Central memory CD8-positive, alpha-beta T cell (primary cell): ENCODE data around the gene GON7.
"Not testable (repeated sequence)": the region's sequence is repeated elsewhere in the genome, so short reads cannot be mapped to it uniquely, and the experiment has no call there.

Source experiments
- ATAC-seq: fragments of 150-1000 bp; cut with Tn5 transposase; replicated peaks from 2 replicates; pipeline ENCODE4 v1.10.0; 2022; ENCODE audit warnings: mild to moderate bottlenecking, moderate FRiP score, moderate number of reproducible peaks; ENCODE audit not compliant: poor library complexity, severe bottlenecking; ENCODE audit errors: extremely low read depth
- DNase-seq, 2 donors: peaks; one replicate each; pipeline ENCODE4 v3.0.0; 2021; ENCODE audit warnings: low spot score in 2 of 2
- H3K27ac Mint-ChIP-seq: one replicate; pipeline ENCODE4 v1.8.0; 2022; ENCODE audit warnings: low read depth, mild to moderate bottlenecking, moderate library complexity, mixed read lengths
- H3K27me3 Mint-ChIP-seq: one replicate; pipeline ENCODE4 v1.8.0; 2022; ENCODE audit warnings: mixed read lengths
- H3K36me3 Mint-ChIP-seq: one replicate; pipeline ENCODE4 v1.8.0; 2022; ENCODE audit warnings: mild to moderate bottlenecking, moderate library complexity, mixed read lengths; ENCODE audit not compliant: insufficient read depth
- H3K4me1 Mint-ChIP-seq: one replicate; pipeline ENCODE4 v1.8.0; 2022; ENCODE audit warnings: mixed read lengths
- H3K4me3 Mint-ChIP-seq: one replicate; pipeline ENCODE4 v1.8.0; 2022; ENCODE audit warnings: mild to moderate bottlenecking, moderate library complexity, mixed read lengths
- H3K9me3 Mint-ChIP-seq: one replicate; pipeline ENCODE4 v1.8.0; 2022; ENCODE audit warnings: mixed read lengths

GON7 gene

DNA sequence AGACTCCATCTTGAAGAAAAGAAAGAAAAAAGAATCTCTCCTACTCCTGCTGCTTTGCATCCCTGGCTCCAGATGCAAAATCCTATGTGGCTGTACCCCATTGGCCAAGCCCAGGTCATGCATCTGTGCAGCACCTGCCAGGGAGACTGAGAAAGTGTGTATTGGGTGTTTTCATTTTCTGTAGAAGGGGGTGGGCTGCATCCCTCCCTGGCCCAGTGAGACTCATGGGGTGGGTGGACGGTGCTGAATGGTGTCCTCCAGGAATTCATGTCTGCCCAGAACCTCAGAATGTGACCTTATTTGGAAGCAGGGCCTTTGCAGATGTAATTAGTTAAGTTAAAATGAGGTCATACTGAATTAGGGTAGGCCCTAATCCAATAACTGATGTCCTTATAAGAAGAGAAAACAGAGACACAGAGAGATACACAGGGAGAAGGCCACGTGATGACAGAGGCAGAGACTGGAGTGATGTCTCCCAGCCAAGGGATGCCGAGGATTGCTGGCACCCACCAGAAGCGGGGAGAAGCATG is 45.4 kb downstream of the GON7 start:
- DNase-seq (no peak), ATAC-seq (no peak)
- Mint-ChIP-seq H3K36me3 (no peaks in the 10 kb centered on the region), H3K27me3 (no peaks in the 10 kb centered on the region), H3K4me3 (no peak overlapping the region), H3K4me1 (no peaks in the 10 kb centered on the region), H3K27ac (no peak overlapping the region), H3K9me3 (no peaks in the 10 kb centered on the region)

DNA sequence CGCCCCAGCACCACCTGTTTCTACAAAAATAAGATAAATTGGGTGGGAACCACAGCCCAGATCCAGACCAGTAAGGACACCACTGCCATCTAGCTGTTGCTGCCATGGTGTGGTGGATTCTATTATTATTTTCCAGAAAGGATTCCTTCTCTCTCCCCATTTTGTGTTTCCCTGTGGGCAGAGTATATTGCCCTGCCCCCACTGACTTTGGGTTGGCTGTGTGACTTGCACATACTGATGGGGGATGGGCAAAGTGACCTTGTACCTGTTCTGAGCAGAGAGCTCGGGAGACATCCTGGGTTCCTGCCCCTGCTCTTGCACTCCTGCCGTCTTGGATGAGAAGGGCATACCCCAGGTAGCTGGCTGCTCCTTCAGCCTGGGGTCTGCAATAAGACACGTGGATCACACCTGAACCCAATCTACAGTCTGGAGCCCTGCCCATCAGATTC is 46.5 kb downstream of the GON7 start:
- Mint-ChIP-seq H3K4me1 (no peaks in the 10 kb centered on the region), H3K27ac (no peak overlapping the region), H3K4me3 (no peak overlapping the region), H3K36me3 (no peaks in the 10 kb centered on the region), H3K27me3 (no peaks in the 10 kb centered on the region), H3K9me3 (no peaks in the 10 kb centered on the region)
- DNase-seq (no peak), ATAC-seq (no peak)

DNA sequence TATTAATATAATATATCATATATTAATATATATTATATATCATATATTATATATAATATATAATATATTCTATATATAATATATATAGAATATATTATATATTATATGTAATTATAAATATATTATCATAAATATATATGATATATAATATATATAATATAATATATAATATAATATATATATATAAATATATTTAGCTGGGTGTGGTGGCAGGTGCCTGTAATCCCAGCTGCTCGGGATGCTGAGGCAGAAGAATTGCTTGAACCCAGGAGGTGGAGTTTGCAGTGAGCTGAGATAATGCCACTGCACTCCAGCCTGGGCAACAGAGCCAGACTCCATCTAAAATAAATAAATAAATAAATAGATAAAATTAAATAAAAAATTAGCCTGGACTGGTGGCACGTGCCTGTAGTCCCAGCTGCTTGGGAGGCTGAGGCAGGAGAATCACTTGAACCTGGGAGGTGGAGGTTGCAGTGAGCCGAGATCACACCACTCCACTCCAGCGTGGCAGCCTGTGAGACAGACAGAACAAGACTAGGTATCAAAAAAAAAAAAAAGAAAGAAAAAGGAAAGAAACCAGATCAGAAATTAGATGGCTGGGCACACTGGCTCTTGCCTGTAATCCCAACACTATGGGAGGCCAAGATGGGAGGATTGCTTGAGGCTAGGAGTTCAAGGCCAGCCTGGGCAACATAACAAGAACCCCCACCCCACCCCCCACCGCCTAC is 47.1 kb downstream of the GON7 start:
- not testable (repeated sequence) for H3K9me3 Mint-ChIP-seq, H3K27ac Mint-ChIP-seq, H3K27me3 Mint-ChIP-seq, ATAC-seq, H3K4me3 Mint-ChIP-seq, DNase-seq, H3K36me3 Mint-ChIP-seq, H3K4me1 Mint-ChIP-seq

DNA sequence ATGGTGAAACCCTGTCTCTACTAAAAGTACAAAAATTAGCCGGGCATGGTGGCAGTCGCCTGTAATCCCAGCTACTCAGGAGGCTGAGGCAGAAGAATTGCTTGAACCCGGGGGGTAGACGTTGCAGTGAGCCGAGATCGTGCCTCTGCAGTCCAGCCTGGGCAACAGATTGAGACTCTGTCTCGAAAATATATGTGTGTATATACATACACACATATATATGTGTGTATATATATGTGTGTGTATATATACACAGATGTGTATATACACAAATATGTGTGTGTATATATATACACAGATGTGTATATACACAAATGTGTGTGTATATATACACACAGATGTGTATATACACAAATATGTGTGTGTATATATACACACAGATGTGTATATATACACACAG is 48.5 kb downstream of the GON7 start:
- H3K9me3 Mint-ChIP-seq, H3K27me3 Mint-ChIP-seq, H3K4me3 Mint-ChIP-seq, DNase-seq, H3K27ac Mint-ChIP-seq, H3K4me1 Mint-ChIP-seq, H3K36me3 Mint-ChIP-seq, ATAC-seq: not testable (repeated sequence)

DNA sequence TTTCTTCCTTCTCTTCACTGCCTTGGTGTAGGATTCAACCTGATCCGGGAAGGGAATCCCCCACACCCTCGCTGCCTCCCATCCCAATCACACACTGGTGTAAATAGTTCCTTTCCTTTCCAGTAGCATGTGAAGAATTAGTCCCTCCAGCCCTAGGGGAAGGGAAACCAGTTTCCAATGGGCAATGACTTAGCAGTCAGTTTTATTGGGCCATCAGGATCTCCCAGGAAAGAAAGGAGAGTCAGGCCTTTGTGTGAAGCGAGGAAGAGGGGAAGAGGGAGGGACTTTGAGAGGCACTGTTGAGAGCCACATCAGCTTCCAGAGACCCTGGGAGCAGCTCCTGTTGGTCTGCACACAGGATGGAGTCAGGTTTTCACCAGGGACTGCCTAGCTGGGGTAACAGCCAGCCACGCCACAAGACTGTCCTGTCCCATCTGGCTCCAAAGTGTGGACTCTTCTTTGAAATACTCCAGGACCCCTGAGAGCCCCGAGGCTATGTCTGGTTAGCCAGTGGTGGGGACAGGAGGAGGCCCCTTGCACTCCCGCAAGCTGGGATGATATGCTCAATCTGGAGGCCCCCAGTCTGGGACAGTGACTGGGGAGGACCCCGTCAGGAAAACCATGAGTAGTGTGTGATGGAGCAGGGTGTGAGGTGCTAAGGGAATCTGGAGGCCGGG is 50.0 kb downstream of the GON7 start:
- no peaks in the 10 kb centered on the region for H3K9me3 Mint-ChIP-seq
- H3K27me3 Mint-ChIP-seq: no peaks in the 10 kb centered on the region
- no peak for DNase-seq
- no peak overlapping the region for H3K4me3 Mint-ChIP-seq
- no peak for ATAC-seq
- H3K27ac Mint-ChIP-seq: no peak overlapping the region
- H3K36me3 Mint-ChIP-seq: no peaks in the 10 kb centered on the region
- H3K4me1 Mint-ChIP-seq: no peaks in the 10 kb centered on the region

DNA sequence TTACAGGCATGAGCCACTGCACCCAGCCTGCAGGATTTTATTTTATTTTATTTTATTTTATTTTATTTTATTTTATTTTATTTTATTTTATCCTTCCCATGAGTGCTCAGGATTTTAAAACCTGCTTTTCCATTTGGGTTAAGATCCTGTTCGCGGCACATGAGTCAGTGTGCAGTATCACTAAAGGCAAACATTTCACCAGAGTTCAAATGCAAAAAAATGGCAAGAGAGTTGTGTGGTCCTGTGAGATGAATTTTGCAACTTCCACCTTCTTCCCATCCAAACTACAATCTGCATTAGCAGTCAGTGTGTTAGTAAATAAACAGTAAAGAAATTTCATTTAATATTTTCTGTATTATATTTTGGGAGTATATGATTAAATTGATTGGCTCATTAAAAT is 51.2 kb downstream of the GON7 start:
- Mint-ChIP-seq H3K27ac (no peak overlapping the region), H3K4me3 (no peak overlapping the region), H3K4me1 (no peaks in the 10 kb centered on the region), H3K9me3 (no peaks in the 10 kb centered on the region), H3K36me3 (no peaks in the 10 kb centered on the region), H3K27me3 (no peaks in the 10 kb centered on the region)
- ATAC-seq (no peak), DNase-seq (no peak)

DNA sequence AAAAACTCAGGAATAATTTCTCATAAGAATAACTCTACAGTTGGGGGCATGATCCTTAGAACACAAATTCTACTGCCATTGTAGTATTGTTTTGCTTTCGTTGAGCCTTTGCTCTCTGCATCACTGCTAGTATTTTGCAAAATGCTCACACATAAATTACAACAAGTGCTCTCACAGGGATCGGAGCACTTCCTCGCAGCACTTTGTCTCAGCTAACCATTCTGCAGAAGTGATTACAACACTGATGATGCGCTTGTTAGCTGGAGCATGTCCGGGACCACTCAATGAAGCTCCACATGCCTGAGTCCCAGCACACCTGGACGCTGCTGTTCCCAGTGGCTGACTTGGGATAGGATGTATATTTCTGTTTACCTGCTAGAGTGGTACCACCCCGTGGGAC is 53.7 kb downstream of the GON7 start:
- ATAC-seq (no peak), DNase-seq (no peak)
- Mint-ChIP-seq H3K4me3 (no peak overlapping the region), H3K27ac (no peak overlapping the region), H3K4me1 (no peaks in the 10 kb centered on the region), H3K27me3 (no peaks in the 10 kb centered on the region), H3K9me3 (no peaks in the 10 kb centered on the region), H3K36me3 (no peaks in the 10 kb centered on the region)
